GM23338 (cell line): ENCODE measurements around the gene TNS1.

Source experiments
- CTCF ChIP-seq, 2 experiments: fragments of 200-600 bp in 1 of 2; sonication (generic) in 1 of 2; conservative IDR thresholded peaks; 2 replicates each; pipeline versions ENCODE4 v1.5.1 to v1.6.1; 2016 to 2017; ENCODE audit warnings: antibody characterized with exemption in 2 of 2, low read depth in 2 of 2, mild to moderate bottlenecking in 2 of 2, moderate library complexity in 1 of 2
- EZH2 ChIP-seq: fragments of 200-600 bp; sonication (generic); IDR thresholded peaks from one replicate; pipeline ENCODE4 v1.8.0; 2017; ENCODE audit warnings: antibody characterized with exemption, mild to moderate bottlenecking, low read depth; ENCODE audit not compliant: unreplicated experiment
- EZH2phosphoT487 ChIP-seq: fragments of 200-600 bp; sonication (generic); IDR thresholded peaks from one replicate; pipeline ENCODE4 v1.8.1; 2018; ENCODE audit warnings: antibody characterized with exemption; ENCODE audit not compliant: unreplicated experiment
- JUNB ChIP-seq: IDR thresholded peaks from one replicate; pipeline ENCODE4 v1.6.1; 2016; ENCODE audit warnings: antibody characterized with exemption; ENCODE audit not compliant: unreplicated experiment
- NANOG ChIP-seq: IDR thresholded peaks from 2 replicates; pipeline ENCODE4 v1.6.1; 2016; ENCODE audit warnings: antibody characterized with exemption, borderline replicate concordance
- POLR2AphosphoS5 ChIP-seq: IDR thresholded peaks from 2 replicates; pipeline ENCODE4 v1.6.1; 2016; ENCODE audit warnings: antibody characterized with exemption, low read depth
- REST ChIP-seq: IDR thresholded peaks from one replicate; pipeline ENCODE4 v1.6.1; 2018; ENCODE audit warnings: antibody characterized with exemption; ENCODE audit not compliant: unreplicated experiment
- ZNF331 ChIP-seq: fragments of 250-450 bp; sonication (Bioruptor Pico); IDR thresholded peaks from 2 replicates; pipeline ENCODE4 v1.5.0; 2020; ENCODE audit warnings: low read depth, mild to moderate bottlenecking, moderate library complexity

GRCh38 chr2:217751192-217751591, 251.6 kb downstream of the TNS1 start:
- TF ChIP-seq NANOG: no peak
- TF ChIP-seq REST: no peak
- no peak for TF ChIP-seq CTCF (conservative IDR thresholded peaks at IDR 0.05; ENCODE audit: low read depth in 2 of 2)
- TF ChIP-seq POLR2AphosphoS5: no peak
- no peak for TF ChIP-seq EZH2
- TF ChIP-seq JUNB: no peak
- no peak for TF ChIP-seq EZH2phosphoT487
- TF ChIP-seq ZNF331: no peak
